GM18517 (cell line): Measurements from ENCODE around the gene PACSIN1.

Experiments used
- ATAC-seq: cut with Tn5 transposase; IDR thresholded peaks from one replicate; pipeline ENCODE4 v1.9.1; 2021; ENCODE audit warnings: mild to moderate bottlenecking, moderate library complexity; ENCODE audit not compliant: unreplicated experiment

PACSIN1 gene

GRCh38 chr6:34514112-34514511, 48.2 kb downstream of the PACSIN1 start:
- no peak for ATAC-seq

DNA sequence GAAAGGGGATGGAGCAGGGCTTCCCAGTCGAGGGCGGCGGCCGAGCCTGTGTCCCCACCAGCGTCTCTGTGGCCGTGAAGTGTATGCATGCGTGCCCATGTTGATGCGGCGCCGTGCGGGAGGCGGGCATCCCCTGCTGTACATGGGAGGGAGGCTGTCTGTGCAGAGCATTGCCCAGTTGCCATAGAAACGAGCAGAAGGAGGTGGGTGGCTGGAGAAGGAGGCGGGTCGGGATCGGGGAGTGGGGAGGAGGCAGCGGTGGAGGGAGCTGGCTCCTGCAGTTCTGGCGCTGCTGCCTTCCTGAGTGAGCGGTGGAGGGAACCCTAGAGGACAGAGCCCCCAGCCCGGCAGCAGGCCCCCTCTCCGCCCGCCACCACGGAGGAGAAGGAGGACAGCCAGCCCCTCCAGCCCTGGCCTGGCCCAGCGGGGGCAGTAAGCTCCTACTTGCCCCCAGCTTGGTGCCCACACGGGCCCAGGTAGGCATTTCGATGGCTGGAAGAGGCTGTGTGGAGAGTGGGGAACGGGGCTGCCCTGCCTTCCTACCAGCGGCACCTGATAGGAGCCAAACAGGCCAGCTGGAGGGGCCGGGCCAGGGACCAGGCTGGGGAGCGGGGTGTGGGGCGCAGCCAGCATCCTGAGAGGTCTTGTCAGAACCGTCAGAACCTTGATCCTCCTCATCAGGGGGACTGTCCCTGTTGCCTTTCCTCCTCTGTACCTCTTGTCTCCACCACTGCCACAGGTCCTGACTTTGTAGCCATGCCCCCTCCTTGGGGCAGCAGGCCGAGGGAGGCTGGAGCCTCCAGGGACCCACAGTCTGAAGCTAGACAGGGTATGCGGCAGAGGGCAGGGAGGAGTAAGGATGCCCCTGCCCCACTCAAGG, 49.0 kb downstream of the PACSIN1 start:
- no peak for ATAC-seq

DNA sequence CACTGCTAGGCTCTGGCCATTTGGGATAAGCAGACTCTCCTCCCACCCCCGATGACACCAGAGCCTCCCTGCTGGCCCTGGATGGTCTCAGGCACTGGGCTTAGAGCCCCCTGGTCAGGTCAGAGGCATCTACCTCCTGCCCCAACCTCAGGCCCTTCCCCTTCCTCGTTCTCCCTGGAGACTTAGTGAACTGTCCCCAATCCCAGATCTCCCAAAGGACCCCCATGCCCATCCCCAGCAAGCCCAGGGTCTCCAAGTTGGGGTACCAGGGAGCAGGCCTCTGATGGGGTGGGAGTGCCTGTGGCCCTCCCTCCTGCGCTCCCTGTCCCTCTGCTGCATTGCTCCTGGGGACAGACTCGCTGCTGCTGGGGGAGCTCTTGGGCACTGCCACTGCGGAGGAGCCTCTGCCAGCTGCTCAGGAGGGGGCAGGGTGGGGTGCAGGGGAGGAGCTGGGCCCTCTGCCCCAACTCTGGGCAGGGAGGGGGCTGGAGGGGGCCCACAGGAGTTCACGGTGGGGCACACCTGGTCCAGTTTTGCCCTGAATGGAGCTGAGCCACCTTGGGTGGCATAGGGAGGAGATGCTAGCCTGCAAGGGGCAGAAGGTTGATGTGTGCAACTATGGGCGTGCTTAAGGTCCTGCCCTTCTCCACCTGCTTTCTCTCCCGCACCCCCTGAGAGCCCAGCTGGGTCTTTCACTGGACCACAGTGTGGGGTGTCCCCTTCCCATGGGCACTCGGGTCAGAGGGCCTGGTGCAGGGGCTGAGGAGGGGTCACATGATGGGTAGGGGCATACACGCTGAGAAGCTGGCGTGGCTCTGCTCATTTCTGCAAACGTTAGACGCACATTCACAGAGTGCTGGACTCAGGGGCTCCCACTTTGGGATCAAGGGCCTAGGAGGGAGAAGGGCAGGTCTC, 49.9 kb downstream of the PACSIN1 start:
- ATAC-seq = no peak

DNA sequence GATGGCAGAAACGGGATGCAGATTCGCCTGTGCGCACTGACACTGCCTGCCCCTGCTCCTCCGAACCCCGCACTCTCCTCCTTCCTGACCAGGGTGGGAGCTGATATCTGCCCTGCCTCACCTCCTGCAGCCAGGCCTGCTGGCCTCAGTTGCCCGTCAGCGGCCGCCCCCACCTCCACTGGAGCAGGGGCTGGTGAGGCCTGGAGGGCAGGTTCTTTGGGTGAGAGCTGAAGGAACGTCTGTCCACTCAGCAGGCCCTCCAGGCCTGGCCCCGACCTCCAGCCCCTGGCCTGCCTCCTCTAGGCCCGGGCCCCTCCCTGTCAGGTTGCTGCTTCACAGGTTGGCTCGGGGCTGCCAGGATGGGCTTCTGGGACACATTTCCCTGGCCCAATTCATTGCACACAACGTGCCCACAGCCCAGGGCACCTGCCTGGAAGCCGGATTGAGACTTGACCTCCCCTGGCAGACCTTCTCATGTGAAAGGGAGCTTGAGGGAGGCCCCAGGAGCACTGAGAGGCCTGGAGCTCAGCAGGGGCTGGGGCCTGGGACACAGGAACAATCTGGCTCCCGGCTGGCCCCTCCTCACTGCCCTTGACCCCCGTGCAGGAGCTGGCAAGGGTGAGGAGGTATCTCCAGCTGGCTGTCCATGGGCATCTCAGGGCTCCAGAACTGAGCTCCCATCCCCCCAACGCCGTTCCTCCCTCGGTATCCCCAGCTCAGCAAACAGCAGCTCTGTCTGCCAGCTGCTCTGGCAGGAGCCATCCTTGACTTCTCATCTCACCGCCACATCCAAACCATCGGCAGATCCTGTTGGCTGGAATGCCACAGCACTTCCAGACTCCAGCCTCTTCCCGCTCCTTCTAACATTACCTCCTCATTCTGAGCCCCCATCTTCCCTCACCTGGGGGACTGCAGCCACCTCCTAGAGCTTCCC, 50.8 kb downstream of the PACSIN1 start:
- ATAC-seq = no peak

- no peak for ATAC-seq
These were observed 51.6 kb downstream of the PACSIN1 start for GRCh38 chr6:34517461-34517881.

DNA sequence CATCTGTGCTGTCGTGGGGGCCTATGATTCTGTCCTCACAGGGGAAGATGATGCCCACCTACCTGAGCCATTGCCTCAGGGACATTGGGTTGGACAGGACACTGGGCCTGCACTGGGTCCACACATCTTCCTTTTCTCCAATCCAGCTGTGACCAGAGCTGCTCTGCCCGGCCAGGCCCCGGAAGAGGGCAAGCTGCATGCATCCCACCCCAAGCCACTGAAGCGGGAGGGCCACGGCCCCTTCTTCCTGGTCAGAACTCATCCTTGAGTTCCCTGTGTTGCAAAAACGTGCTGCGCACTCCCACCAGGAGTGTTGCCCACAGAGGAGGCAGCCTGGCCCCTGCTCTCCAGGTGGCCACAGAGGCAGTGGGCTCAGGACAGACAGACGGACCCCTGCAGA, 52.1 kb downstream of the PACSIN1 start:
- no peak for ATAC-seq

GRCh38 chr6:34518669-34519365, 52.9 kb downstream of the PACSIN1 start:
- no peak for ATAC-seq

DNA sequence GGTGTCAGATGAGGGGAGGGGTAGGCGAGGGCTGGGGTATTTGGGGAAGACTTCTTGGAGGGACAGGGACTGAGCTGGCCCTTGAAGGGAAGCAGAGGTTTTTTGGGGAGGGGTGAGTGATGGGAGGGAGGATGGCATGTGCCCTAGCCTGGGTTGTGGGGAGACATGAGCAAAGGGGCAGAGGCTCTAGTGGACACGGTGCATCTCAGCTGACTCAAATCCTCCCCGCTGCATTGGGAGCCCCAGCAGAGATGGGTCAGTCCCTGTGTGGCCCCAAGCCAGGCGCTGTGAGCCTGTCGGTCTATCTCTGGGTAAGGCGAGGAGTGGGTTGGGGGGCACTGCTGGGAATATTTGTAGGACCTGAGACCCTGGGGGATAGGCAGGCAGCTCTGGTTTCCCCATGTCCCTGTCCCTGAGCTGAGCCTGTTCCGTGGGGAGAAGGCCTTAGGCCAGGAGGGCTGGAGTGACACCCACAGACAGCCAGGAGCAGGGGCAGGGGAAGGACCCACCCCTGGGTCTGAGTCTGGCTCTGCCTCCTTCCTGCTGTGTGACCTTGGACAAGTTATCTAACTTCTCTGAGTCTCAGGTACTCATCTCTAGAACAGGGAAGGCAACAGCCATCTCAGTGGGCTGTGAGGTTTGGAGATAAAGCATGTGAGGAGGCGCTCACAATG, 54.2 kb downstream of the PACSIN1 start:
- no peak for ATAC-seq

DNA sequence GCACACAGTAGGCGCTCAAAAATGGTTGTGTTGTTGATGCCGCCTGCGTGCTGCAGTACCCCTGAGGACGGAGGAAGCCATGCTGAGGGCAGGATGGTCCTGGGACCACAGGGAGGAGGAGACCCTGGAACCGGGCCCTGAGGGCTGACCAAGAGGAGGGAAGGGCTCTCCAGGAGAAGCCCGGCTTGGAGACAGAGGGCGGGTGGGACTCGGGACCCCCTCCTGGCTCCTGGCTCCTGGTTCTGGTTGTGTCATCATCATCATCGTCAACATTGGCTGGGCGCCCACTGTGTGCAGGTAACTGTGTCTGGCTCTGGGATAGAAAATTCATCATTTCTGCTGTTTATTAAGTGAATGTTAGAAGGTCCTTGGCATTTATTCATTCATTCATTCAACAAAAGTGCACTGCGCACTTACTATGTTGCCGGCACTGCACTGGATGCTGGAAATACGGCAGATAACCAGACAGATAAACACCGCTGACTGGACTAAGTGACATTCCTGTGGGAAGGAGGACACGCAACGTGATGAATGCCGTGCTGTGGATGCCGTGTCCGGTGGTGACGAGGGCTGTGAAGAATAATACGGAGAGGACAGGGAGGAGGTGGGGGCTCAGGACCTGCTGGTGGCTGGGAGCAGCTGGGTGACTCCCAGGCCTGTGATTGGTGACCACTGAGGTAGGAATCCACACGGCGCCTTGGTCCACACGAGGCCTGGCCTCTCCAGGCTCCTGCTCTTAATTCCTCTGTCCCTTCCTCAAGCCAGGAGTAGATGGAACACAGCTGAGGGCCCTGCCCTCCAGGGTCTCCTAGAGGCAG, 55.0 kb downstream of the PACSIN1 start:
- ATAC-seq = no peak

- no peak for ATAC-seq
These were observed 55.8 kb downstream of the PACSIN1 start for GRCh38 chr6:34521463-34522285.

DNA sequence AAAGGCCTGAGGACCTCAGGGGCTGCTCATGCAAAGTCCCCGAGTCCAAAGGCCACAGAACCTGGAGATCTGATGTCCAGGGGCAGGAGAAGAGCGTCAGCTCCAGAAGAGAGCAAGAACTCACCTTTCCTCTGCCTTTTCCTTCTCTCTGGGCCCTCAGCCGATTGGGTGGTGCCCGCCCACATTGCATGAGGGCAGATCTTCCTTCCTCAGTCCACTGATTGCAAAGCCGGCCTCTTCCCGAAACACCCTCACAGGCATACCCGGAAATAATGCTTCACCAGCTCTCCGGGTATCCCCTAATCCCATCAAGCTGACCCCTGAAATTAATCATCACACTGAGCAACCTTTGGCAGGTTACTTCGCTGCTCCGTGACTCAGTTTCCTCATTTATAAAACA, 56.9 kb downstream of the PACSIN1 start:
- ATAC-seq = no peak

DNA sequence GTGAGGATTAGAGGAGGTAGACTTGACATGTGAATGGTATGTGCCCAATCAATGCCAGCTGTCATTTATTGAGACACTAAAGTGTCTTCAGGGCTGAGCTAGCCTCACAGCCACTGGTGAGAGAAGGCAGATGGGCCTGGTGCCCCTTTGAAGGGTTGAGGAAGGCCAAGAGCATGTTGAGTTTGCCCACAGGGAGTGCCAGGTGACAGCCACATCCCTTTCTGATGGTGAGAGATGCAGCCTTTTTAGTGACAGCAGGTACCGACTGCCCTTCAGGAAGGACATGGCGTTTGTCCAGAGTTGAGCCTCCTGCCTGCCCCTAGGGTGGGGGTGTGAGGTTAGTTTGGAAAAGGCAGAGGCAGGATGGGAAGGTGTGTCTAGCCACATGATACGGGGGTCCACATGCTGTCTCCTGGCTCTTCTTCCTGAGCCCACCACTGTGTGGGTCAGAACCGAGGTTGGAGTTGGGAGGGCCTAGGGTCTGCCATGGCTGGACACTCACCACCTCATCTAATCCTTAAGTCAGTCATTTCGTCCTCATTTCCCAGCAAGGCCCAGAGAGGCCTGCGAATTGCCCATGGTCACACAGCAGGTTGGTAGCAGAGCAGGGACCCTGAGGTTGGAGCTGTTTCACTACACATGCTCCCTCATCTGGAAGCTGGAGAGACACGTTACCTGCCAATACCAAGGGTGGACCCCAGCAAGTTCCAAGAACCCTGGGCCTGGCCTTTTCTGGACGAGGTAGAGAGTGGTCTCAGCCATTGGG, 57.7 kb downstream of the PACSIN1 start:
- ATAC-seq = no peak

GRCh38 chr6:34524499-34524898, 58.6 kb downstream of the PACSIN1 start:
- ATAC-seq = no peak

GRCh38 chr6:34524971-34525370, 59.1 kb downstream of the PACSIN1 start:
- no peak for ATAC-seq

DNA sequence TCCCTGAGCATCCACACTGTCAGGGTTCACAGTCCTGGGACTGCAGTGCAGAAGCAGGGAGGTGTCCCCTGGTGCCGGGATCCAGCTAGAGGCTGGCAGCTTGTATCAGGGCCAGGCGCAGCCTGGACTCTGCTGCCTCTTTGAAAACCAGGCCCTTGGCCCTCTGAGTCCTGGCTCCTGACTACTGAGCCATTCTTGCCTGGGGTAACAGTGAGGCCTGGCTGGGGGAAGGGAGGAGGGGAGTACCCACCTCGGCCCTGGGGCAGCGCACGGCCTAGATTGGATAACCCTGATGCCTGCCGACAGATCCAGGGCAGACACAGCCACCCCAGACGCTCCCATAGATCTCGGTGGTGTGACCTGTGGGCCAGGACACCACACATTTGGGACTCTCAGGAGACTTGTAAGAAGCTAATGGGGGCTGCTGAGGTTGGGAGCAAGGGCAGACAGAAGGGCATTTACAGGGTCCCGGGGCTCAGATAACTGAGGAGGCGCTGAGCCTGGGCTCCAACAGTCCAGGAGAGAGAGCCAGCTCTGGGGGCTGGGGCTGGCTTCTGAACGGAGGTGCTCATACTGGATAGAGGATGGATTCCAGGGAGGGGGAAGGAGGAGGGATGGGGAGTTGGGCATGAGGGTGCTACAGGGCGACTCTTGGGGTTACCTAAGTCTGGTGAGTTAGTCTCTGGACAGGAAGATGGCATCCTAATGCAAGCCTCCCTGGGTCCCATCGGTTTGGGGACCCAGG, 59.7 kb downstream of the PACSIN1 start:
- ATAC-seq = no peak

DNA sequence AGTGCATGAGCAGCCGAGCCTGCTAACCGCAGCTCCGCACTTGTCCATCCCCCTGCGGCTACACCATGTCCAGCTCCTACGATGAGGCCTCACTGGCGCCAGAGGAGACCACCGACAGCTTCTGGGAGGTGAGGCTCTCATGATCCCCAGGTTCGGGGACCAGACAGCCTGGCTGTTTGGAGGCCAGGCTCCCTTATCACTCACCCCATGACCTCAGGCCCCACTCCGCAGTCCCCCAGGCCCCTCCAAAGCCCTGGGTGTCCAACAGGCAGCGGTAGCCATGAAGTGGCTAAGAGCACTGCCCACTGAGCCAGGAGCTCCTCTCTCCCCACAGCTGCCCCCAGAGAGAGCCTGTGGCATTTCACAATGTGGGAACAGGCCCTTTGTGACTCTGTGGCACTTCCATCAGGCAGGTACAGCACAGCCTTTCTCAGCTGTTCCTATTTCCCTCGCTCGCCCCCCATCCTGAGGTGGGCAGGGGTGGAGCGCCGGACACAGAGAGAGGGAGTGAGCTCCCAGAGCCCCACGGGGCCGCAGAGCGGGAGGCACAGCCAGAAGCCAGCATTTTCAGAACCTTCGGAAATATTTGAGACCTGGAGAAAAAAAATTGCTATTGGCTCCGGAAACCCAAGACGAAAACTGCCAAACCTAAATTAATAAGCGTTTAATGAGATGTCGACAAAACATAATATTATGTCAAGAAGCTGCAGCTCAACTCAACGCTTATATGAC, 60.5 kb downstream of the PACSIN1 start:
- ATAC-seq = no peak
